ENCODE data around the gene GNG7.

DNA sequence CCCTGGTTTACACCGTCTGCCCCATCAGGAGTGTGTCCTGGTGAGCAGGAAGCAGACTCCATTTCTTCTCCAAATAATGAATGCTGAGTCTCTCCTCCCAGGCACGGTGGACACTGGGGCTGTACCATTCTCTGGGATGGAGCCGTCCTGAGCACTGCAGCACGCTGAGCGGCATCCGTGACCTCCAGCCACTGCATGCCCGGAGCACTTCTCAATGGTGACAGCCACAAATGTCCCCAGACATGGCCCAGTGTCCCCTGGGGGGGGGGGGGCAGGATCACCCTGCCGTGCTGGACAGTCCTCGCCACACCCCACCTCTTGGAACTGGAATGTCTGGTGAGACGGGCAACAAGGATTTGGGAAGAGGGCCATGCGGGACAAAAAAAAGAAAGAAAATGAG lies 37.4 kb downstream of the GNG7 start:
- TF ChIP-seq, protein P1, sequence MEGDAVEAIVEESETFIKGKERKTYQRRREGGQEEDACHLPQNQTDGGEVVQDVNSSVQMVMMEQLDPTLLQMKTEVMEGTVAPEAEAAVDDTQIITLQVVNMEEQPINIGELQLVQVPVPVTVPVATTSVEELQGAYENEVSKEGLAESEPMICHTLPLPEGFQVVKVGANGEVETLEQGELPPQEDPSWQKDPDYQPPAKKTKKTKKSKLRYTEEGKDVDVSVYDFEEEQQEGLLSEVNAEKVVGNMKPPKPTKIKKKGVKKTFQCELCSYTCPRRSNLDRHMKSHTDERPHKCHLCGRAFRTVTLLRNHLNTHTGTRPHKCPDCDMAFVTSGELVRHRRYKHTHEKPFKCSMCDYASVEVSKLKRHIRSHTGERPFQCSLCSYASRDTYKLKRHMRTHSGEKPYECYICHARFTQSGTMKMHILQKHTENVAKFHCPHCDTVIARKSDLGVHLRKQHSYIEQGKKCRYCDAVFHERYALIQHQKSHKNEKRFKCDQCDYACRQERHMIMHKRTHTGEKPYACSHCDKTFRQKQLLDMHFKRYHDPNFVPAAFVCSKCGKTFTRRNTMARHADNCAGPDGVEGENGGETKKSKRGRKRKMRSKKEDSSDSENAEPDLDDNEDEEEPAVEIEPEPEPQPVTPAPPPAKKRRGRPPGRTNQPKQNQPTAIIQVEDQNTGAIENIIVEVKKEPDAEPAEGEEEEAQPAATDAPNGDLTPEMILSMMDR (IDR thresholded peaks at IDR 0.05; ENCODE audit: low read depth, low read length, poor library complexity, severe bottlenecking) = no peak
- TF ChIP-seq EZH2phosphoT487 (IDR thresholded peaks at IDR 0.05; ENCODE audit: borderline replicate concordance, low read length) = no peak

Measured in DOHH2 (cell line).